Ascending aorta (tissue), 2 donors: ENCODE results near the gene RAPGEF4. TPM values are rescaled to one million over a fixed set of nuclear protein-coding genes. Genes with fewer than 3 reads are reported as not detected.

Experiments used
- DNase-seq, 2 donors: peaks; one replicate each; pipeline ENCODE4 v3.0.0-alpha.2; 2019; ENCODE audit warnings: low spot score in 2 of 2
- H3K27ac ChIP-seq, 2 donors: fragments of 200-600 bp; sonication (generic); one replicate each; pipeline ENCODE4 v1.5.1; 2016 to 2017; ENCODE audit warnings: mild to moderate bottlenecking in 1 of 2
- H3K27me3 ChIP-seq: fragments of 200-600 bp; sonication (generic); one replicate; pipeline ENCODE4 v1.5.1; 2017
- H3K36me3 ChIP-seq, 2 donors: fragments of 200-600 bp; sonication (generic); one replicate each; pipeline ENCODE4 v1.5.1; 2016
- H3K4me1 ChIP-seq, 2 donors: fragments of 200-600 bp; sonication (generic); one replicate each; pipeline ENCODE4 v1.5.1; 2016 to 2017; ENCODE audit warnings: mild to moderate bottlenecking in 1 of 2
- H3K4me3 ChIP-seq, 2 donors: fragments of 200-600 bp; sonication (generic); one replicate each; pipeline ENCODE4 v1.5.1; 2016 to 2017; ENCODE audit warnings: mild to moderate bottlenecking in 1 of 2
- H3K9me3 ChIP-seq, 2 donors: fragments of 200-600 bp; sonication (generic); one replicate each; pipeline ENCODE4 v1.5.1; 2016
- intact Hi-C: fragments of 100-400 bp; cut with DNase I; formaldehyde crosslinking; loops from one replicate; pipeline ENCODE4 v1.15.1; 2023
- total RNA-seq: library from RNA; depleted of rRNA; stranded (reverse); fragments of >200 nt; gene quantifications from one replicate; pipeline ENCODE4 v1.1.0, GENCODE V29; 2016
- TF ChIP-seq, protein P1 (sequence below), 3 experiments: fragments of 200-600 bp in 2 of 3; fragments of 450-650 bp in 1 of 3; sonication (generic) in 2 of 3; IDR thresholded peaks; one replicate each; pipeline ENCODE4 v1.5.1; 2016 to 2019; ENCODE audit warnings: antibody characterized with exemption in 3 of 3, mild to moderate bottlenecking in 1 of 3, moderate library complexity in 1 of 3

RAPGEF4 gene
- total RNA-seq, 1 donor from 2014 or later = 79.9 TPM

DNA sequence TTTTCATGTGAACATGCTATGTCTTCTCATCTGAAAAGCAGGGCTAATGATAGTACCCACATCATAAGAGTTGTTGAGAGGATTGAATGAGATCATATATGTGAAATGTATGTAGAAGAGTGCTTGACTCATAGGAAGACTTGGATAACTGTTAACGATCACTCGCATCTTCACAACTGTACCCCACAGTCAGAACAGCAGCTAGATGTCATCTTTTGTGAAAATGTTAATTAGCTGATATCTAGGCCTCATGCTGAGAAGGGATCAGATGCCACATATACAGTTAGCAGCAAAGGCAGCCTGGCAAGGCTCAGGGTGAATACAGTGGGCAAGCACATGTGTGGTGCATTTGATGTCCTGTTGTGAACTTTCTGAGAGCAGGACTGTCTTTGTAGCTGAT, 364.2 kb downstream of the RAPGEF4 start:
- Histone ChIP-seq H3K4me3 (no peak overlapping the region), H3K9me3 (no peaks in the 10 kb centered on the region), H3K27ac (no peak overlapping the region), H3K36me3 (peaks cover 6 to 9% of the 10 kb centered on the region in 2 donors), H3K27me3 (no peaks in the 10 kb centered on the region), H3K4me1 (peaks cover 0 to 6% of the 10 kb centered on the region in 2 donors)
- intact Hi-C loops = no loop called here
- no peak for DNase-seq
- TF ChIP-seq, protein P1, sequence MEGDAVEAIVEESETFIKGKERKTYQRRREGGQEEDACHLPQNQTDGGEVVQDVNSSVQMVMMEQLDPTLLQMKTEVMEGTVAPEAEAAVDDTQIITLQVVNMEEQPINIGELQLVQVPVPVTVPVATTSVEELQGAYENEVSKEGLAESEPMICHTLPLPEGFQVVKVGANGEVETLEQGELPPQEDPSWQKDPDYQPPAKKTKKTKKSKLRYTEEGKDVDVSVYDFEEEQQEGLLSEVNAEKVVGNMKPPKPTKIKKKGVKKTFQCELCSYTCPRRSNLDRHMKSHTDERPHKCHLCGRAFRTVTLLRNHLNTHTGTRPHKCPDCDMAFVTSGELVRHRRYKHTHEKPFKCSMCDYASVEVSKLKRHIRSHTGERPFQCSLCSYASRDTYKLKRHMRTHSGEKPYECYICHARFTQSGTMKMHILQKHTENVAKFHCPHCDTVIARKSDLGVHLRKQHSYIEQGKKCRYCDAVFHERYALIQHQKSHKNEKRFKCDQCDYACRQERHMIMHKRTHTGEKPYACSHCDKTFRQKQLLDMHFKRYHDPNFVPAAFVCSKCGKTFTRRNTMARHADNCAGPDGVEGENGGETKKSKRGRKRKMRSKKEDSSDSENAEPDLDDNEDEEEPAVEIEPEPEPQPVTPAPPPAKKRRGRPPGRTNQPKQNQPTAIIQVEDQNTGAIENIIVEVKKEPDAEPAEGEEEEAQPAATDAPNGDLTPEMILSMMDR (IDR thresholded peaks at IDR 0.05) = no peak

DNA sequence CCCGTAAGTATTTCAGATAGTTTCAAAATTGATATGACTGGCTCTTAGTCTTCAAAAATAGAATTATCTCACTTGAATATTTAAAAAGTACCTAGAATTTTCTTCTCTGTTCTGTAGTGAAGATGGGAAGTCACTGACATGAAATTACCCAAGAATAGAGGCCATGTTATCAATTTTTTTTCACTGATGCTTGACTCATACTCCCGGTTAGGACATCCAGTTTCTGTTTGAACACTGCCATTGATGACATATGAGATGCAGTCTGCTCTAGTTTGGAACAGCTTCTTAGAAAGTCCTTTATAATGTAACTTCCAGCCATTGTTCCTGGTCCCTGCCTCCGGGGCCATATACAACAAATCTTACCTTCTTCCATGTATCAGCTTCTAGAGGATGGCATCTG, 366.0 kb downstream of the RAPGEF4 start:
- Histone ChIP-seq H3K27me3 (no peaks in the 10 kb centered on the region), H3K27ac (no peak overlapping the region), H3K4me1 (peaks cover 0 to 6% of the 10 kb centered on the region in 2 donors), H3K4me3 (no peak overlapping the region), H3K9me3 (no peaks in the 10 kb centered on the region), H3K36me3 (peaks cover 4 to 6% of the 10 kb centered on the region in 2 donors)
- DNase-seq = no peak
- TF ChIP-seq, protein P1 (IDR thresholded peaks at IDR 0.05) = no peak
- intact Hi-C loops = no loop called here

Other genes with a start within 250 kb of the RAPGEF4 start
- 24.2 TPM for gene PDK1, start 179.8 kb upstream of the RAPGEF4 start, total RNA-seq